H9 (cell line): ENCODE measurements around the gene RPS6KA4. TPM values are rescaled to one million over a fixed set of nuclear protein-coding genes. Genes with fewer than 3 reads are reported as not detected.

Source experiments
- DNase-seq: peaks from one replicate; pipeline ENCODE4 v3.0.0-alpha.2; 2017
- H2AFZ ChIP-seq: one replicate; pipeline ENCODE4 v1.6.1; 2013; ENCODE audit warnings: mild to moderate bottlenecking, low read length, control low read depth, moderate library complexity
- H2AK5ac ChIP-seq: 2 replicates; pipeline ENCODE4 v1.6.1; 2013; ENCODE audit warnings: low read length, control low read depth, mixed read lengths; ENCODE audit not compliant: insufficient read length
- H2BK120ac ChIP-seq: one replicate; pipeline ENCODE4 v1.6.1; 2013; ENCODE audit warnings: low read depth, mild to moderate bottlenecking, low read length, control low read depth, inconsistent platforms; ENCODE audit not compliant: poor library complexity, severe bottlenecking
- H2BK12ac ChIP-seq: 2 replicates; pipeline ENCODE4 v1.6.1; 2013; ENCODE audit warnings: low read length, control low read depth, mixed read lengths, low read depth; ENCODE audit not compliant: insufficient read length
- H2BK15ac ChIP-seq: 2 replicates; pipeline ENCODE4 v1.6.1; 2013; ENCODE audit warnings: low read depth, low read length, control low read depth
- H2BK20ac ChIP-seq: one replicate; pipeline ENCODE4 v1.6.1; 2013; ENCODE audit warnings: low read depth, mild to moderate bottlenecking, low read length, control low read depth, inconsistent platforms; ENCODE audit not compliant: poor library complexity, severe bottlenecking
- H2BK5ac ChIP-seq: 2 replicates; pipeline ENCODE4 v1.6.1; 2013; ENCODE audit warnings: low read length, control low read depth, mixed read lengths; ENCODE audit not compliant: insufficient read length
- H3K14ac ChIP-seq: 2 replicates; pipeline ENCODE4 v1.6.1; 2013; ENCODE audit warnings: low read length, control low read depth; ENCODE audit not compliant: insufficient read depth
- H3K18ac ChIP-seq: 2 replicates; pipeline ENCODE4 v1.6.1; 2013; ENCODE audit warnings: low read depth, mild to moderate bottlenecking, mixed read lengths, low read length, control low read depth; ENCODE audit not compliant: insufficient read length
- H3K23ac ChIP-seq: 2 replicates; pipeline ENCODE4 v1.6.1; 2013; ENCODE audit warnings: low read length, control low read depth, mixed read lengths, low read depth; ENCODE audit not compliant: insufficient read length
- H3K23me2 ChIP-seq: 2 replicates; pipeline ENCODE4 v1.6.1; 2013; ENCODE audit warnings: low read depth, mild to moderate bottlenecking, mixed read lengths, low read length, control low read depth; ENCODE audit not compliant: insufficient read length, poor library complexity, severe bottlenecking
- H3K27ac ChIP-seq: 2 replicates; pipeline ENCODE4 v1.5.1; 2013; ENCODE audit warnings: low read length, control low read depth, mixed read lengths, low read depth; ENCODE audit not compliant: insufficient read length
- H3K27me3 ChIP-seq: 2 replicates; pipeline ENCODE4 v1.6.1; 2013; ENCODE audit warnings: low read length, control low read depth, inconsistent platforms; ENCODE audit not compliant: insufficient read depth
- H3K4ac ChIP-seq: 2 replicates; pipeline ENCODE4 v1.6.1; 2013; ENCODE audit warnings: low read depth, mild to moderate bottlenecking, control low read depth, inconsistent platforms, low read length, moderate library complexity
- H3K4me1 ChIP-seq: 2 replicates; pipeline ENCODE4 v1.6.1; 2013; ENCODE audit warnings: low read length, control low read depth, inconsistent platforms; ENCODE audit not compliant: insufficient read depth
- H3K4me2 ChIP-seq: 2 replicates; pipeline ENCODE4 v1.6.1; 2013; ENCODE audit warnings: low read length, control low read depth, mixed read lengths; ENCODE audit not compliant: insufficient read length, insufficient read depth
- H3K56ac ChIP-seq: 2 replicates; pipeline ENCODE4 v1.6.1; 2013; ENCODE audit warnings: low read depth, mild to moderate bottlenecking, mixed read lengths, low read length, control low read depth; ENCODE audit not compliant: insufficient read length
- H3K79me1 ChIP-seq: 2 replicates; pipeline ENCODE4 v1.6.1; 2013; ENCODE audit warnings: low read depth, mild to moderate bottlenecking, moderate library complexity, low read length, control low read depth, inconsistent platforms; ENCODE audit not compliant: insufficient read depth, poor library complexity, severe bottlenecking
- H3K79me2 ChIP-seq: 2 replicates; pipeline ENCODE4 v1.6.1; 2013; ENCODE audit warnings: low read length, control low read depth, inconsistent platforms; ENCODE audit not compliant: insufficient read depth
- H3K9ac ChIP-seq: 2 replicates; pipeline ENCODE4 v1.6.1; 2013; ENCODE audit warnings: low read length, control low read depth, mixed read lengths; ENCODE audit not compliant: insufficient read length; ENCODE audit errors: extremely low read depth
- H3K9me3 ChIP-seq: one replicate; pipeline ENCODE4 v1.6.1; 2013; ENCODE audit warnings: low read depth, low read length, inconsistent platforms; ENCODE audit not compliant: control insufficient read depth
- H3T11ph ChIP-seq: one replicate; pipeline ENCODE4 v1.6.1; 2013; ENCODE audit warnings: mild to moderate bottlenecking, low read length, control low read depth, inconsistent platforms
- H4K20me1 ChIP-seq: one replicate; pipeline ENCODE4 v1.6.1; 2013; ENCODE audit not compliant: control insufficient read depth, insufficient read length, insufficient read depth
- H4K5ac ChIP-seq: 2 replicates; pipeline ENCODE4 v1.6.1; 2013; ENCODE audit warnings: low read depth, mild to moderate bottlenecking, mixed read lengths, low read length, control low read depth; ENCODE audit not compliant: insufficient read length
- H4K8ac ChIP-seq: replicated peaks from 2 replicates; pipeline ENCODE4 v1.6.1; 2013; ENCODE audit warnings: low read length, control low read depth, mixed read lengths, low read depth; ENCODE audit not compliant: insufficient read length
- H4K91ac ChIP-seq: 2 replicates; pipeline ENCODE4 v1.6.1; 2013; ENCODE audit warnings: low read depth, mild to moderate bottlenecking, moderate library complexity, mixed read lengths, low read length, control low read depth; ENCODE audit not compliant: insufficient read length
- H3K27ac Mint-ChIP-seq, 3 experiments: 2 replicates in 2 of 3; 3 replicates in 1 of 3; pipeline ENCODE4 v1.8.0; 2020 to 2021; ENCODE audit warnings: mixed read lengths in 3 of 3, mild to moderate bottlenecking in 1 of 3, moderate library complexity in 1 of 3
- H3K27me3 Mint-ChIP-seq: 2 replicates; pipeline ENCODE4 v1.8.0; 2021; ENCODE audit warnings: low read depth, mild to moderate bottlenecking, moderate library complexity, mixed read lengths
- H3K36me3 Mint-ChIP-seq, 3 experiments: 2 replicates in 2 of 3; 3 replicates in 1 of 3; pipeline ENCODE4 v1.8.0; 2020 to 2021; ENCODE audit warnings: low read depth in 3 of 3, mixed read lengths in 3 of 3; ENCODE audit not compliant: insufficient read depth in 1 of 3
- H3K4me1 Mint-ChIP-seq, 2 experiments: 2 replicates each; pipeline ENCODE4 v1.8.0; 2020; ENCODE audit warnings: mixed read lengths in 2 of 2
- H3K4me3 Mint-ChIP-seq, 2 experiments: 2 replicates in 1 of 2; 3 replicates in 1 of 2; pipeline ENCODE4 v1.8.0; 2020 to 2021; ENCODE audit warnings: mild to moderate bottlenecking in 2 of 2, mixed read lengths in 2 of 2, moderate library complexity in 1 of 2
- H3K9me3 Mint-ChIP-seq, 2 experiments: 2 replicates in 1 of 2; 3 replicates in 1 of 2; pipeline ENCODE4 v1.8.0; 2020; ENCODE audit warnings: mild to moderate bottlenecking in 2 of 2, mixed read lengths in 2 of 2, moderate library complexity in 1 of 2
- WGBS: extraction: QIAGEN DNeasy Blood & Tissue Kit; methylation state at CpG from one replicate; pipeline ENCODE4 v1.1.7; 2013; ENCODE audit warnings: missing lambda C conversion rate, low lambda C conversion rate, mixed read lengths; ENCODE audit not compliant: insufficient read length; ENCODE audit errors: extremely low coverage; 5-methylcytosine and 5-hydroxymethylcytosine counted together
- total RNA-seq: library from RNA; stranded (reverse); gene quantifications from 2 replicates; pipeline ENCODE4 v1.2.1, GENCODE V29; 2021
- TF ChIP-seq, protein P1 (sequence below): fragments of 200-600 bp; sonication (generic); conservative IDR thresholded peaks from 3 replicates; pipeline ENCODE4 v1.8.0; 2021; ENCODE audit warnings: antibody characterized with exemption, mild to moderate bottlenecking

The RPS6KA4 gene
- total RNA-seq, 1 experiment from 2014 or later: 10.8 TPM

DNA sequence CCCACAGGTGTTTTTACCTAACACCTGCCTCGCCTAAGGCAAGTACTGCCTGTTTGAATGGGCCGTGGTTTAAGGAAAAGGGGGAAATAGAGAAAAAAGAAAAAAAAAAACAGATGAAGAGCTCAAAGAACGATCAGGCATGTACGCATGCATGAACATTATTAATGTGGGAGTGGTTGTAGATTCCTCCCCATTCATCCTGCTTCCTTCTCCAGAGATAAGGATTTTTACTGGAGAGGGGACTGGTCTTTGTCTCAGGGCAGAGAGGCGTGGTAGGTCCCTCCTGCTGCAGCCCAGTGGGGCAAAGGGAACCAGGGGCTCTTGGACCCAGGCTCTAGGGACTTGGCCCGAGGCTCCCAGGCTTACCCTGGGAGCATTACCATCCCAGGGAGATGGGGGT is 23.1 kb downstream of the RPS6KA4 start:
- no peak overlapping the region for H3K9ac ChIP-seq
- no peaks in the 10 kb centered on the region for H3K9me3 Mint-ChIP-seq

More for the DNA sequence above, 23.1 kb downstream of the RPS6KA4 start:
- Histone ChIP-seq H3K23ac (no peak overlapping the region), H2BK12ac (no peak overlapping the region), H4K20me1 (no peaks in the 10 kb centered on the region), H2BK120ac (no peak overlapping the region), H2AFZ (no peak overlapping the region), H2BK20ac (no peak overlapping the region), H3K18ac (no peak overlapping the region), H2BK15ac (no peak overlapping the region), H3K4me2 (no peak overlapping the region), H3K56ac (no peak overlapping the region), H3K79me1 (no peaks in the 10 kb centered on the region), H3K23me2 (no peaks in the 10 kb centered on the region), H3K14ac (no peak overlapping the region), H4K8ac (no peak overlapping the region), H4K91ac (no peak overlapping the region), H2BK5ac (no peak overlapping the region), H3K9me3 (no peaks in the 10 kb centered on the region), H3K79me2 (no peaks in the 10 kb centered on the region), H3K27ac (no peak overlapping the region), H4K5ac (no peak overlapping the region), H3K4me1 (no peaks in the 10 kb centered on the region), H3T11ph (no peak overlapping the region), H2AK5ac (no peak overlapping the region), H3K4ac (no peak overlapping the region), H3K27me3 (no peaks in the 10 kb centered on the region)
- Mint-ChIP-seq H3K27me3 (peaks cover 10% of the 10 kb centered on the region), H3K4me1 (peaks cover 0 to 5% of the 10 kb centered on the region in 2 experiments; a peak in 2 of 4 replicates), H3K36me3 (no peaks in the 10 kb centered on the region), H3K4me3 (no peak overlapping the region), H3K27ac (no peak overlapping the region)
- TF ChIP-seq, protein P1, sequence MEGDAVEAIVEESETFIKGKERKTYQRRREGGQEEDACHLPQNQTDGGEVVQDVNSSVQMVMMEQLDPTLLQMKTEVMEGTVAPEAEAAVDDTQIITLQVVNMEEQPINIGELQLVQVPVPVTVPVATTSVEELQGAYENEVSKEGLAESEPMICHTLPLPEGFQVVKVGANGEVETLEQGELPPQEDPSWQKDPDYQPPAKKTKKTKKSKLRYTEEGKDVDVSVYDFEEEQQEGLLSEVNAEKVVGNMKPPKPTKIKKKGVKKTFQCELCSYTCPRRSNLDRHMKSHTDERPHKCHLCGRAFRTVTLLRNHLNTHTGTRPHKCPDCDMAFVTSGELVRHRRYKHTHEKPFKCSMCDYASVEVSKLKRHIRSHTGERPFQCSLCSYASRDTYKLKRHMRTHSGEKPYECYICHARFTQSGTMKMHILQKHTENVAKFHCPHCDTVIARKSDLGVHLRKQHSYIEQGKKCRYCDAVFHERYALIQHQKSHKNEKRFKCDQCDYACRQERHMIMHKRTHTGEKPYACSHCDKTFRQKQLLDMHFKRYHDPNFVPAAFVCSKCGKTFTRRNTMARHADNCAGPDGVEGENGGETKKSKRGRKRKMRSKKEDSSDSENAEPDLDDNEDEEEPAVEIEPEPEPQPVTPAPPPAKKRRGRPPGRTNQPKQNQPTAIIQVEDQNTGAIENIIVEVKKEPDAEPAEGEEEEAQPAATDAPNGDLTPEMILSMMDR: no peak
- WGBS: no CpG with 5 or more reads among the region's 6 CpGs
- DNase-seq: no peak
